NCI-H345 treated with DMSO at 0.1 percent for 48 hours (cell line): Measurements from ENCODE around the gene KISS1.

Source experiments
- DNase-seq: peaks from one replicate; lab custom pipeline; 2025; ENCODE audit not compliant: unreplicated experiment; lab: John Stamatoyannopoulos, UW

Gene KISS1

GRCh38 chr1:204192589-204193352, 3.5 kb downstream of the KISS1 start:
- no peak for DNase-seq

GRCh38 chr1:204192046-204192445, 4.2 kb downstream of the KISS1 start:
- DNase-seq = no peak

- DNase-seq = peak; percentile 21
Observed at GRCh38 chr1:204191456-204191855, 4.8 kb downstream of the KISS1 start.

- DNase-seq = peak; percentile 9
Observed at GRCh38 chr1:204190212-204191211, 5.8 kb downstream of the KISS1 start.

GRCh38 chr1:204188959-204189639, 7.2 kb downstream of the KISS1 start:
- no peak for DNase-seq

- no peak for DNase-seq
Observed at GRCh38 chr1:204186597-204186996, 9.7 kb downstream of the KISS1 start.

GRCh38 chr1:204181116-204181515, 15.2 kb downstream of the KISS1 start:
- DNase-seq = no peak

GRCh38 chr1:204180133-204180532, 16.2 kb downstream of the KISS1 start:
- DNase-seq = no peak

GRCh38 chr1:204178487-204179281, 17.6 kb downstream of the KISS1 start:
- DNase-seq = no peak

- DNase-seq = no peak
Observed at GRCh38 chr1:204177133-204177532, 19.2 kb downstream of the KISS1 start.

GRCh38 chr1:204176049-204176448, 20.2 kb downstream of the KISS1 start:
- no peak for DNase-seq

GRCh38 chr1:204174958-204175357, 21.3 kb downstream of the KISS1 start:
- DNase-seq = no peak

- DNase-seq = no peak
Observed at GRCh38 chr1:204172404-204173029, 23.8 kb downstream of the KISS1 start.

- DNase-seq = no peak
Observed at GRCh38 chr1:204171751-204172178, 24.5 kb downstream of the KISS1 start.

GRCh38 chr1:204170494-204171155, 25.7 kb downstream of the KISS1 start:
- no peak for DNase-seq

GRCh38 chr1:204169858-204170257, 26.4 kb downstream of the KISS1 start:
- no peak for DNase-seq

GRCh38 chr1:204167730-204168129, 28.6 kb downstream of the KISS1 start:
- DNase-seq = no peak

GRCh38 chr1:204166219-204166618, 30.1 kb downstream of the KISS1 start, which contains the start of gene REN:
Gene REN (minus strand): TSS chr1:204166337. CDS start chr1:204166293, 44 bp downstream.
- DNase-seq = no peak

GRCh38 chr1:204162494-204163074, 33.7 kb downstream of the KISS1 start:
- DNase-seq = peak; percentile 63
